Epithelial cell of proximal tubule (primary cell): ENCODE results near the gene BACE2. TPM values are rescaled to one million over a fixed set of nuclear protein-coding genes. Genes with fewer than 3 reads are reported as not detected.

Experiments used
- DNase-seq: peaks from one replicate; pipeline ENCODE4 v3.0.0-alpha.2; 2011; ENCODE audit warnings: low read depth
- H3K4me3 ChIP-seq: 2 replicates; pipeline ENCODE4 v1.5.1; 2011; ENCODE audit warnings: low read depth, mild to moderate bottlenecking, low read length
- CTCF ChIP-seq: conservative IDR thresholded peaks from 2 replicates; pipeline ENCODE4 v1.5.1; 2012; ENCODE audit warnings: low read depth, mild to moderate bottlenecking, low read length
- total RNA-seq: library from RNA; depleted of rRNA; stranded (reverse); fragments of >200 nt; gene quantifications from 2 replicates; pipeline ENCODE4 v1.2.3, GENCODE V29; 2015

BACE2 gene
- total RNA-seq, 1 donor from 2014 or later, result 60.9 TPM

DNA sequence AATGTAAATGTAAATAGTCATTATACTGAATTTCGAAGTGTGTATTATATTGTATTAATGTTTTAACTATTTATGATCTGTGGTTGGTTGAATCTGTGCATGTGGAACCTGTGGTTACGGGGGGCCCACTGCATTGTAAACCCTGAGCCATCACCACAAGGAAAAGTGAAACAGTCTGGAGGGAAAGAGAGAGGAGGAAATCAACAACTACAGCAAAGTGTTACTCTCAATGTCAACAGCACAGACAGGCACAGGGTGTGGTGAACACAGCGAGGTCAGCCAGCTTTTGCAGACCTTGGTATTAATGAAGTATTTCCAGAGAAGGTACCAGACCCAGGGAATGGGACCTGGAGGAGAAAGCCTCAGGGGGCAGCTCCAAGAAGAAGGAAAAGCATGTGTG, 37.1 kb upstream of the BACE2 start:
- no peak for DNase-seq
- no peak for TF ChIP-seq CTCF
- no peak overlapping the region for H3K4me3 ChIP-seq

- H3K4me3 ChIP-seq, result no peak overlapping the region
- TF ChIP-seq CTCF, result peak; percentile 71
- no peak for DNase-seq
Observed at GRCh38 chr21:41133874-41134522, 34.0 kb upstream of the BACE2 start.

GRCh38 chr21:41135746-41136145, 32.2 kb upstream of the BACE2 start:
- no peak for DNase-seq
- H3K4me3 ChIP-seq, result no peak overlapping the region
- no peak for TF ChIP-seq CTCF

DNA sequence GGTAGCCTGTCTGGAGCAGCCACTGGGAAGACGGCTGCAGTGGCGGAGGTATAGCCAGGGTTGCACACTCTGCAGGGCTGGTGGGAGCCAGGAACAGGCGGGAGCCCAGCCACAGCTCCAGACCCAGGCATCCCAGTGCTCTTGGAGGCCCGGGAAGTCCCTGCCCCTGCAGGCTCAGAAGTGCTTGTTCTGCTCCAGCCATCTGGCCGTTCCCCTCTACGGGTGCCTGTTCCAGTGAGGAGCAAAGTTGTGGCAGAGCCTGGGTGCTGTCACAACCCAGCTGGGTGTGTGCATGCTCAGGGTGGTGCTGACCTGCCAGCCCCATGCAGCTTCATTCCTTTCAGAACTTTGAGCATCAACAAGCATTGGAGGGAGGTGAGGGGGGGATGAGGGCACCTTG, 31.7 kb upstream of the BACE2 start:
- no peak overlapping the region for H3K4me3 ChIP-seq
- no peak for DNase-seq
- no peak for TF ChIP-seq CTCF

DNA sequence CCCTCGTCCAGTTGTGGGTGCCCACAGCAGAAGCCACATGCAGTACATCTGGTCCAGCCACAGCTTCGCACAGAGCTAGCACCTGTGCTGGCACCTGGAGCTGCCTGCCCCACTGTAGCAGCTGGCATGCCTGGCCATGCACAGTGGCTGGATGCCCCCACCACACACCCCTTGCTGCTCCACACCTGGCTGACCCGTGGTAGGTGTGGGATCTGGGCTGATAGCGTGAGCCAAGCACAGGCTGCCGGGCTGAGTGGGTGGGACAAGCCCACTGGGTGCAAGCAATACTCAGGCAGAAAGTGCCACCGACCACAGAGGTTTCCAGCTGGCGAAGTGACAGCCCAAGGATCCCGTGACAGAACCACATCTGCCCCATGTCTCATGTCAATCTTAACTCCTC, 30.6 kb upstream of the BACE2 start:
- H3K4me3 ChIP-seq, result no peak overlapping the region
- DNase-seq, result no peak
- no peak for TF ChIP-seq CTCF

- H3K4me3 ChIP-seq, result no peak overlapping the region
- TF ChIP-seq CTCF, result no peak
Observed at GRCh38 chr21:41137889-41138288, 30.1 kb upstream of the BACE2 start.

GRCh38 chr21:41138711-41139110, 29.2 kb upstream of the BACE2 start:
- no peak for DNase-seq
- H3K4me3 ChIP-seq, result no peak overlapping the region
- no peak for TF ChIP-seq CTCF

More at GRCh38 chr21:41137889-41138288, 30.1 kb upstream of the BACE2 start:
- no peak for DNase-seq
